Measurements from ENCODE around the gene ATP8A2.

GRCh38 chr13:26061947-26062346 lies 690.2 kb downstream of the ATP8A2 start:
- TF ChIP-seq EZH2 (IDR thresholded peaks at IDR 0.05; ENCODE audit: low read depth, low read length, severe bottlenecking) (no peak), RBBP5 (IDR thresholded peaks at IDR 0.05; ENCODE audit: borderline replicate concordance, low read depth, low read length) (no peak), EP300 (IDR thresholded peaks at IDR 0.05; ENCODE audit: borderline replicate concordance in 1 of 2, low read depth in 2 of 2, low read length in 2 of 2) (no peak), POLR2A (IDR thresholded peaks at IDR 0.05; ENCODE audit: control extremely low read depth in 1 of 2, low read depth in 2 of 2, low read length in 2 of 2) (no peak), GTF2F1 (IDR thresholded peaks at IDR 0.05; ENCODE audit: borderline replicate concordance, low read depth, low read length) (no peak), HDAC2 (IDR thresholded peaks at IDR 0.05; ENCODE audit: borderline replicate concordance in 1 of 2, low read depth in 2 of 2, low read length in 2 of 2) (no peak)
- TF ChIP-seq, protein P1, sequence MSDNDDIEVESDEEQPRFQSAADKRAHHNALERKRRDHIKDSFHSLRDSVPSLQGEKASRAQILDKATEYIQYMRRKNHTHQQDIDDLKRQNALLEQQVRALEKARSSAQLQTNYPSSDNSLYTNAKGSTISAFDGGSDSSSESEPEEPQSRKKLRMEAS (IDR thresholded peaks at IDR 0.05), result no peak
- TF ChIP-seq, protein P2, sequence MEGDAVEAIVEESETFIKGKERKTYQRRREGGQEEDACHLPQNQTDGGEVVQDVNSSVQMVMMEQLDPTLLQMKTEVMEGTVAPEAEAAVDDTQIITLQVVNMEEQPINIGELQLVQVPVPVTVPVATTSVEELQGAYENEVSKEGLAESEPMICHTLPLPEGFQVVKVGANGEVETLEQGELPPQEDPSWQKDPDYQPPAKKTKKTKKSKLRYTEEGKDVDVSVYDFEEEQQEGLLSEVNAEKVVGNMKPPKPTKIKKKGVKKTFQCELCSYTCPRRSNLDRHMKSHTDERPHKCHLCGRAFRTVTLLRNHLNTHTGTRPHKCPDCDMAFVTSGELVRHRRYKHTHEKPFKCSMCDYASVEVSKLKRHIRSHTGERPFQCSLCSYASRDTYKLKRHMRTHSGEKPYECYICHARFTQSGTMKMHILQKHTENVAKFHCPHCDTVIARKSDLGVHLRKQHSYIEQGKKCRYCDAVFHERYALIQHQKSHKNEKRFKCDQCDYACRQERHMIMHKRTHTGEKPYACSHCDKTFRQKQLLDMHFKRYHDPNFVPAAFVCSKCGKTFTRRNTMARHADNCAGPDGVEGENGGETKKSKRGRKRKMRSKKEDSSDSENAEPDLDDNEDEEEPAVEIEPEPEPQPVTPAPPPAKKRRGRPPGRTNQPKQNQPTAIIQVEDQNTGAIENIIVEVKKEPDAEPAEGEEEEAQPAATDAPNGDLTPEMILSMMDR (IDR thresholded peaks at IDR 0.05; ENCODE audit: control extremely low read depth in 1 of 3, insufficient read depth in 1 of 3, low read depth in 1 of 3, low read length in 3 of 3), result no peak

Measured in H1 (cell line).